Measurements from ENCODE around the gene NUDT8. TPM values are rescaled to one million over a fixed set of nuclear protein-coding genes. Genes with fewer than 3 reads are reported as not detected.
"Not testable (repeated sequence)": the region's sequence is repeated elsewhere in the genome, so short reads cannot be mapped to it uniquely, and the experiment has no call there.

The NUDT8 gene
- total RNA-seq, 1 donor from 2014 or later, result 5.8 TPM

DNA sequence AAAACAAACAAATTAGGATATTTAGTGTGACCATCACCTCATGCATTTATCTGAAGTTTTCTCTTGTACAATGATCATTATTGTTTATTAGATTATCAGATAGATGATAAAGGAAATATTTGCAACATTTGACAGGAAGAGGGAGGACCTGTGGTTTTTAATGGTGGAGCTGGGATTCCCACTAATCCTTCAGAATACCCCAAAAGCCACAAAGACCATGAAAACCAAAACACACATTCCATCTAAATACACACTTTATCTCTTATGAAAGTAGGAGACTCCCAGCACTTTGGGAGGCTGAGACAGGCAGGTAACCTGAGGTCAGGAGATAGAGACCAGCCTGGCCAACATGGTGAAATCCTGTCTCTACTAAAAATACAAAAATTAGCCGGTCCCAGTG is 30.6 kb downstream of the NUDT8 start:
- TF ChIP-seq, protein P1, sequence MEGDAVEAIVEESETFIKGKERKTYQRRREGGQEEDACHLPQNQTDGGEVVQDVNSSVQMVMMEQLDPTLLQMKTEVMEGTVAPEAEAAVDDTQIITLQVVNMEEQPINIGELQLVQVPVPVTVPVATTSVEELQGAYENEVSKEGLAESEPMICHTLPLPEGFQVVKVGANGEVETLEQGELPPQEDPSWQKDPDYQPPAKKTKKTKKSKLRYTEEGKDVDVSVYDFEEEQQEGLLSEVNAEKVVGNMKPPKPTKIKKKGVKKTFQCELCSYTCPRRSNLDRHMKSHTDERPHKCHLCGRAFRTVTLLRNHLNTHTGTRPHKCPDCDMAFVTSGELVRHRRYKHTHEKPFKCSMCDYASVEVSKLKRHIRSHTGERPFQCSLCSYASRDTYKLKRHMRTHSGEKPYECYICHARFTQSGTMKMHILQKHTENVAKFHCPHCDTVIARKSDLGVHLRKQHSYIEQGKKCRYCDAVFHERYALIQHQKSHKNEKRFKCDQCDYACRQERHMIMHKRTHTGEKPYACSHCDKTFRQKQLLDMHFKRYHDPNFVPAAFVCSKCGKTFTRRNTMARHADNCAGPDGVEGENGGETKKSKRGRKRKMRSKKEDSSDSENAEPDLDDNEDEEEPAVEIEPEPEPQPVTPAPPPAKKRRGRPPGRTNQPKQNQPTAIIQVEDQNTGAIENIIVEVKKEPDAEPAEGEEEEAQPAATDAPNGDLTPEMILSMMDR (IDR thresholded peaks at IDR 0.05; ENCODE audit: partially characterized antibody, unreplicated experiment), result no peak
- no peak for DNase-seq
- no peak overlapping the region for H3K4me3 Mint-ChIP-seq (ENCODE audit: unreplicated experiment)

DNA sequence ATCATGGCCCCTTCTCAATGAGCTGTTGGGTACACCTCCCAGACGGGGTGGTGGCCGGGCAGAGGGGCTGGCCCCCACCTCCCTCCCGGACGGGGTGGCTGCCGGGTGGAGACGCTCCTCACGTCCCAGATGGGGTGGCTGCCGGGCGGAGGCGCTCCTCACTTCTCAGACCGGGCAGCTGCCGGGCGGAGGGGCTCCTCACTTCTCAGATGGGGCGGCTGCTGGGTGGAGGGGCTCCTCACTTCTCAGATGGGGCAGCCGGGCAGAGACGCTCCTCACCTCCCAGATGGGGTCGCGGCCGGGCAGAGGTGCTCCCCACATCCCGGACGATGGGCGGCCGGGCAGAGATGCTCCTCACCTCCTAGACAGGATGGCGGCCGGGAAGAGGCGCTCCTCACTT is 31.8 kb downstream of the NUDT8 start:
- DNase-seq, result not testable (repeated sequence)

More for the DNA sequence above, 30.6 kb downstream of the NUDT8 start:
- peaks cover 5% of the 10 kb centered on the region for H3K36me3 Mint-ChIP-seq (ENCODE audit: unreplicated experiment)
- H3K27me3 Mint-ChIP-seq (ENCODE audit: unreplicated experiment), result peaks cover under 1% of the 10 kb centered on the region
- H3K4me1 Mint-ChIP-seq (ENCODE audit: low read depth, unreplicated experiment), result peaks cover 8% of the 10 kb centered on the region
- no peak overlapping the region for H3K27ac Mint-ChIP-seq (ENCODE audit: unreplicated experiment)
- H3K9me3 Mint-ChIP-seq (ENCODE audit: unreplicated experiment), result peaks cover 3% of the 10 kb centered on the region

DNA sequence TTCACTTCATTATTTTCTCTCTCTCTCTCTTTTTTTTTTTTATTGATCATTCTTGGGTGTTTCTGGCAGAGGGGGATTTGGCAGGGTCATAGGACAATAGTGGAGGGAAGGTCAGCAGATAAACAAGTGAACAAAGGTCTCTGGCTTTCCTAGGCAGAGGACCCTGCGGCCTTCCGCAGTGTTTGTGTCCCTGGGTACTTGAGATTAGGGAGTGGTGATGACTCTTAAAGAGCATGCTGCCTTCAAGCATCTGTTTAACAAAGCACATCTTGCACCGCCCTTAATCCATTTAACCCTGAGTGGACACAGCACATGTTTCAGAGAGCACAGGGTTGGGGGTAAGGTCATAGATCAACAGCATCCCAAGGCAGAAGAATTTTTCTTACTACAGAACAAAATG is 32.3 kb downstream of the NUDT8 start:
- H3K9me3 Mint-ChIP-seq (ENCODE audit: unreplicated experiment); H3K4me1 Mint-ChIP-seq (ENCODE audit: low read depth, unreplicated experiment); H3K4me3 Mint-ChIP-seq (ENCODE audit: unreplicated experiment); H3K27me3 Mint-ChIP-seq (ENCODE audit: unreplicated experiment); DNase-seq; H3K27ac Mint-ChIP-seq (ENCODE audit: unreplicated experiment); H3K36me3 Mint-ChIP-seq (ENCODE audit: unreplicated experiment): not testable (repeated sequence)

More for the DNA sequence above, 31.8 kb downstream of the NUDT8 start:
- not testable (repeated sequence) for H3K9me3 Mint-ChIP-seq (ENCODE audit: unreplicated experiment); H3K4me3 Mint-ChIP-seq (ENCODE audit: unreplicated experiment); H3K27me3 Mint-ChIP-seq (ENCODE audit: unreplicated experiment); H3K4me1 Mint-ChIP-seq (ENCODE audit: low read depth, unreplicated experiment); H3K27ac Mint-ChIP-seq (ENCODE audit: unreplicated experiment); H3K36me3 Mint-ChIP-seq (ENCODE audit: unreplicated experiment)

DNA sequence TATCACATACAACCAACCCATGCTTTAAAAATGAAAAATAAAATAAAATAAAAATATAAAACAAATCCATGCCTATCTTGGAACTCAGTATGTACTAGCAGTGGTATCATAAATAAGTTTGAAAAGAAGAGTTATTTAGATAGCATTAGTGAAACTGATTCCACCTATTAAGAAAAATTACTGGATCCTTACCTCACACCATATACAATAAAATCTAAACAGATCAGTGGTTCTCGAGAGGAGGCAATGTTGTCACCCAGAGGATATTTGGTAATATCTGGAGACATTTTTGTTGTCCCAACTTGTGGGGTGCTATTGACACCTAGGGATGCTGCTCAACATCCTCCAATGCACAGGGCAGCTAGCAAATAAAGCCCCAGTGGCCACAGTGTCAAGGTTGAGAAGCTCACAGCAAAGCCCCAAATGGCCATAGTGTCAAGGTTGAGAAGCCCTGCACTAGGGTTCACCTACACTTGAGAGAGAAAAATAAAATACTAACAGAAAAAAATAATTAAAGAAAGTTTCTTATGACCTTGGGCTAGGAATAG is 32.9 kb downstream of the NUDT8 start:
- no peak for DNase-seq
- TF ChIP-seq, protein P1 (IDR thresholded peaks at IDR 0.05; ENCODE audit: partially characterized antibody, unreplicated experiment), result no peak
- Mint-ChIP-seq H3K27me3 (ENCODE audit: unreplicated experiment) (no peaks in the 10 kb centered on the region), H3K27ac (ENCODE audit: unreplicated experiment) (no peak overlapping the region), H3K4me1 (ENCODE audit: low read depth, unreplicated experiment) (peaks cover 4% of the 10 kb centered on the region), H3K4me3 (ENCODE audit: unreplicated experiment) (no peak overlapping the region), H3K9me3 (ENCODE audit: unreplicated experiment) (peaks cover 3% of the 10 kb centered on the region), H3K36me3 (ENCODE audit: unreplicated experiment) (peaks cover 5% of the 10 kb centered on the region)

DNA sequence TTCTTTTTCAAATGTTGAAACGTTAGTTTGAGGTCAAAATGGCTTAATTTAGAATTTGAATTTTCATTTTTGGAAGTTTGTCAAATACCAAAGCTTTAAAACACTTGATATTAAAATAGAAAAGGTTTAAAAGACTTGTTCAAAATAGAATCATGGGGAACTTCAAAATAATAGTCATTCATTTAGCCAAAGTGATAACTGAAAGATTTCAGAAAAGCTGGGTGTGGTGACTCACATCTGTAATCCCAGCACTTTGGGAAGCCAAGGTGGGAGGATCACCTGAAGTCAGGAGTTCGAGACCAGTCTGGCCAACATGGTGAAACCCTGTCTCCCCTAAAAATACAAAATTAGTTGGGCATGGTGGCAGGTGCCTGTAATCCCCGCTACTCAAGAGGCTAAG is 35.3 kb downstream of the NUDT8 start:
- H3K4me1 Mint-ChIP-seq (ENCODE audit: low read depth, unreplicated experiment), result peaks cover 4% of the 10 kb centered on the region
- TF ChIP-seq, protein P1 (IDR thresholded peaks at IDR 0.05; ENCODE audit: partially characterized antibody, unreplicated experiment), result no peak
- H3K9me3 Mint-ChIP-seq (ENCODE audit: unreplicated experiment), result peaks cover 3% of the 10 kb centered on the region
- no peaks in the 10 kb centered on the region for H3K27me3 Mint-ChIP-seq (ENCODE audit: unreplicated experiment)
- H3K4me3 Mint-ChIP-seq (ENCODE audit: unreplicated experiment), result no peak overlapping the region
- no peak overlapping the region for H3K27ac Mint-ChIP-seq (ENCODE audit: unreplicated experiment)
- DNase-seq, result no peak
- peaks cover 5% of the 10 kb centered on the region for H3K36me3 Mint-ChIP-seq (ENCODE audit: unreplicated experiment)

DNA sequence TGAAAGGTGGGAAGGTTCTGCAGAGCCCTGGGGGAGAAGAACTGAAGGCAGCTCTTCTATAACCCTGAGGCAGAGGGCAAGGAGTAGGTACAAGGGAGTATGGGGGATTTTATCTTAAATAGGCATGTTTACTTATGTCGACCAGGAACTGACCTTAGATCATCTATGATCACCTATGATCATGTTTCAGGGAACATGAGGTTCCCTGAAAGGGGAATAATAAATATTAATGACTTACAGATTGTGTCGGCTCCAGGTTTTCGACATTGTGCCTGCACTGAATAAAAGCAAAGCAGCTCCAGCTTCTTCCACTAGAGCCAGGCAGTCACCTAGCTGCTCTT is 36.2 kb downstream of the NUDT8 start:
- TF ChIP-seq, protein P1 (IDR thresholded peaks at IDR 0.05; ENCODE audit: partially characterized antibody, unreplicated experiment), result no peak
- no peak overlapping the region for H3K27ac Mint-ChIP-seq (ENCODE audit: unreplicated experiment)
- no peak overlapping the region for H3K4me3 Mint-ChIP-seq (ENCODE audit: unreplicated experiment)
- DNase-seq, result no peak
- peaks cover 4% of the 10 kb centered on the region for H3K4me1 Mint-ChIP-seq (ENCODE audit: low read depth, unreplicated experiment)
- peaks cover 5% of the 10 kb centered on the region for H3K36me3 Mint-ChIP-seq (ENCODE audit: unreplicated experiment)
- H3K27me3 Mint-ChIP-seq (ENCODE audit: unreplicated experiment), result no peaks in the 10 kb centered on the region
- peaks cover 3% of the 10 kb centered on the region for H3K9me3 Mint-ChIP-seq (ENCODE audit: unreplicated experiment)
